Smooth muscle cell (in vitro differentiated cells): Measurements from ENCODE around the gene KAT6B. TPM values are rescaled to one million over a fixed set of nuclear protein-coding genes. Genes with fewer than 3 reads are reported as not detected.

Experiments
- DNase-seq: peaks from one replicate; lab custom pipeline; 2025; ENCODE audit not compliant: unreplicated experiment; lab: John Stamatoyannopoulos, UW
- H2AFZ ChIP-seq: fragments of 200-600 bp; sonication (generic); 2 replicates; pipeline ENCODE4 v1.6.0; 2016; ENCODE audit warnings: antibody characterized with exemption, low read depth, mild to moderate bottlenecking
- H3F3A ChIP-seq: fragments of 200-600 bp; sonication (generic); 2 replicates; pipeline ENCODE4 v1.6.0; 2017; ENCODE audit warnings: antibody characterized with exemption, low read depth
- H3K27ac ChIP-seq: fragments of 200-600 bp; sonication (generic); 2 replicates; pipeline ENCODE4 v1.5.1; 2016; ENCODE audit warnings: low read depth, mild to moderate bottlenecking
- H3K27me3 ChIP-seq: fragments of 200-600 bp; sonication (generic); 2 replicates; pipeline ENCODE4 v1.6.1; 2016; ENCODE audit warnings: low read depth, mild to moderate bottlenecking
- H3K36me3 ChIP-seq: fragments of 200-600 bp; sonication (generic); 2 replicates; pipeline ENCODE4 v1.5.1; 2016; ENCODE audit warnings: low read depth
- H3K4me1 ChIP-seq: fragments of 200-600 bp; sonication (generic); 2 replicates; pipeline ENCODE4 v1.5.1; 2016; ENCODE audit warnings: low read depth
- H3K4me2 ChIP-seq: fragments of 200-600 bp; sonication (generic); 2 replicates; pipeline ENCODE4 v1.6.0; 2016; ENCODE audit warnings: mild to moderate bottlenecking
- H3K4me3 ChIP-seq: fragments of 200-600 bp; sonication (generic); 2 replicates; pipeline ENCODE4 v1.5.1; 2016; ENCODE audit warnings: mild to moderate bottlenecking
- H3K79me2 ChIP-seq: fragments of 200-600 bp; sonication (generic); 2 replicates; pipeline ENCODE4 v1.6.0; 2016; ENCODE audit warnings: low read depth, mild to moderate bottlenecking
- H3K9ac ChIP-seq: fragments of 200-600 bp; sonication (generic); 2 replicates; pipeline ENCODE4 v1.6.0; 2016; ENCODE audit warnings: low read depth
- H3K9me3 ChIP-seq: fragments of 200-600 bp; sonication (generic); replicated peaks from 2 replicates; pipeline ENCODE4 v1.5.1; 2016; ENCODE audit warnings: low read depth
- H4K20me1 ChIP-seq: fragments of 200-600 bp; sonication (generic); 2 replicates; pipeline ENCODE4 v1.6.0; 2016; ENCODE audit warnings: low read depth
- WGBS: methylation state at CpG from one replicate; pipeline ENCODE4 v1.1.7; 2016; ENCODE audit warnings: low lambda C conversion rate; 5-methylcytosine and 5-hydroxymethylcytosine counted together
- polyA plus RNA-seq: library from polyadenylated mRNA; unstranded; fragments of >200 nt; fragmentation: Nextera tagmentation; extraction: Ambion mirVana; gene quantifications from 2 replicates; pipeline ENCODE4 v1.2.1, GENCODE V29; 2016
- total RNA-seq: library from RNA; depleted of rRNA; stranded (reverse); fragments of >200 nt; gene quantifications from 2 replicates; pipeline ENCODE4 v1.2.3, GENCODE V29; 2014
- TF ChIP-seq, protein P1 (sequence below): fragments of 200-600 bp; sonication (generic); IDR thresholded peaks from 2 replicates; pipeline ENCODE4 v1.5.1; 2017; ENCODE audit warnings: borderline replicate concordance, mild to moderate bottlenecking, antibody characterized with exemption; ENCODE audit not compliant: insufficient read depth, poor library complexity, severe bottlenecking

The KAT6B gene
- total and polyA plus RNA-seq, 2 experiments from 2014 or later: 9.0 to 19.8 TPM

GRCh38 chr10:74994854-74995253 lies 168.5 kb downstream of the KAT6B start:
- TF ChIP-seq, protein P1, sequence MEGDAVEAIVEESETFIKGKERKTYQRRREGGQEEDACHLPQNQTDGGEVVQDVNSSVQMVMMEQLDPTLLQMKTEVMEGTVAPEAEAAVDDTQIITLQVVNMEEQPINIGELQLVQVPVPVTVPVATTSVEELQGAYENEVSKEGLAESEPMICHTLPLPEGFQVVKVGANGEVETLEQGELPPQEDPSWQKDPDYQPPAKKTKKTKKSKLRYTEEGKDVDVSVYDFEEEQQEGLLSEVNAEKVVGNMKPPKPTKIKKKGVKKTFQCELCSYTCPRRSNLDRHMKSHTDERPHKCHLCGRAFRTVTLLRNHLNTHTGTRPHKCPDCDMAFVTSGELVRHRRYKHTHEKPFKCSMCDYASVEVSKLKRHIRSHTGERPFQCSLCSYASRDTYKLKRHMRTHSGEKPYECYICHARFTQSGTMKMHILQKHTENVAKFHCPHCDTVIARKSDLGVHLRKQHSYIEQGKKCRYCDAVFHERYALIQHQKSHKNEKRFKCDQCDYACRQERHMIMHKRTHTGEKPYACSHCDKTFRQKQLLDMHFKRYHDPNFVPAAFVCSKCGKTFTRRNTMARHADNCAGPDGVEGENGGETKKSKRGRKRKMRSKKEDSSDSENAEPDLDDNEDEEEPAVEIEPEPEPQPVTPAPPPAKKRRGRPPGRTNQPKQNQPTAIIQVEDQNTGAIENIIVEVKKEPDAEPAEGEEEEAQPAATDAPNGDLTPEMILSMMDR: no peak
- Histone ChIP-seq H3K9ac (no peak overlapping the region), H4K20me1 (no peaks in the 10 kb centered on the region), H3K27me3 (no peaks in the 10 kb centered on the region), H3K79me2 (no peaks in the 10 kb centered on the region), H3K4me2 (no peak overlapping the region), H2AFZ (no peak overlapping the region), H3K4me3 (no peak overlapping the region), H3K4me1 (no peaks in the 10 kb centered on the region), H3K27ac (no peak overlapping the region), H3F3A (no peaks in the 10 kb centered on the region), H3K36me3 (no peaks in the 10 kb centered on the region), H3K9me3 (no peaks in the 10 kb centered on the region)
- DNase-seq: no peak
- WGBS: 96% methylated on average over 3 of the region's 3 CpGs

GRCh38 chr10:74995806-74996205 lies 169.4 kb downstream of the KAT6B start:
- WGBS: 98% methylated on average over 4 of the region's 4 CpGs
- Histone ChIP-seq H3K4me1 (no peaks in the 10 kb centered on the region), H3F3A (no peaks in the 10 kb centered on the region), H4K20me1 (no peaks in the 10 kb centered on the region), H2AFZ (no peak overlapping the region), H3K27me3 (no peaks in the 10 kb centered on the region), H3K4me2 (no peak overlapping the region), H3K9ac (no peak overlapping the region), H3K36me3 (no peaks in the 10 kb centered on the region), H3K27ac (no peak overlapping the region), H3K4me3 (no peak overlapping the region), H3K79me2 (no peaks in the 10 kb centered on the region), H3K9me3 (no peaks in the 10 kb centered on the region)
- TF ChIP-seq, protein P1: no peak
- DNase-seq: no peak

- Histone ChIP-seq H2AFZ (no peak overlapping the region), H3K27ac (no peak overlapping the region), H4K20me1 (no peaks in the 10 kb centered on the region), H3K4me2 (no peak overlapping the region), H3K79me2 (no peaks in the 10 kb centered on the region), H3F3A (no peaks in the 10 kb centered on the region), H3K4me3 (no peak overlapping the region), H3K4me1 (no peaks in the 10 kb centered on the region), H3K27me3 (no peaks in the 10 kb centered on the region), H3K36me3 (no peaks in the 10 kb centered on the region), H3K9me3 (no peaks in the 10 kb centered on the region), H3K9ac (no peak overlapping the region)
- 94% methylated on average over 4 of the region's 4 CpGs for WGBS
- TF ChIP-seq, protein P1: no peak
- no peak for DNase-seq
These were observed 170.8 kb downstream of the KAT6B start for GRCh38 chr10:74997163-74997562.

- 91% methylated on average over 10 of the region's 10 CpGs for WGBS
- no peaks in the 10 kb centered on the region for H3K27me3 ChIP-seq
- H4K20me1 ChIP-seq: no peaks in the 10 kb centered on the region
- no peaks in the 10 kb centered on the region for H3K36me3 ChIP-seq
- peaks cover 3% of the 10 kb centered on the region for H3F3A ChIP-seq
- H3K4me2 ChIP-seq: no peak overlapping the region
- H3K4me3 ChIP-seq: no peak overlapping the region
- TF ChIP-seq, protein P1: no peak
- H3K9me3 ChIP-seq: no peaks in the 10 kb centered on the region
- no peak overlapping the region for H3K27ac ChIP-seq
- no peak for DNase-seq
- no peaks in the 10 kb centered on the region for H3K4me1 ChIP-seq
- H3K79me2 ChIP-seq: no peaks in the 10 kb centered on the region
- H2AFZ ChIP-seq: no peak overlapping the region
- no peak overlapping the region for H3K9ac ChIP-seq
These were observed 174.4 kb downstream of the KAT6B start for GRCh38 chr10:75000748-75001321.
